Suprapubic skin (tissue), 4 donors: ENCODE results near the gene PCARE. TPM values are rescaled to one million over a fixed set of nuclear protein-coding genes. Genes with fewer than 3 reads are reported as not detected.
A peak's percentile ranks its signal among the peaks of the same experiment; 100 is the strongest.

Source experiments
- DNase-seq, 2 donors: peaks; one replicate each; pipeline ENCODE4 v3.0.0-alpha.2; 2019; ENCODE audit warnings: low spot score in 2 of 2
- H3K27ac ChIP-seq: fragments of 200-600 bp; sonication (generic); one replicate; pipeline ENCODE4 v1.5.1; 2019
- H3K27me3 ChIP-seq: fragments of 200-600 bp; sonication (generic); one replicate; pipeline ENCODE4 v1.5.1; 2019
- H3K36me3 ChIP-seq: fragments of 200-600 bp; sonication (generic); one replicate; pipeline ENCODE4 v1.5.1; 2019
- H3K4me1 ChIP-seq: fragments of 200-600 bp; sonication (generic); one replicate; pipeline ENCODE4 v1.5.1; 2019
- H3K4me3 ChIP-seq: fragments of 200-600 bp; sonication (generic); one replicate; pipeline ENCODE4 v1.5.1; 2019; ENCODE audit warnings: mild to moderate bottlenecking
- H3K9me3 ChIP-seq: fragments of 200-600 bp; sonication (generic); one replicate; pipeline ENCODE4 v1.5.1; 2019
- CTCF ChIP-seq, 2 donors: fragments of 200-600 bp in 1 of 2; fragments of 450-650 bp in 1 of 2; sonication (generic) in 1 of 2; IDR thresholded peaks; one replicate each; pipeline ENCODE4 v1.5.1; 2016 to 2019; ENCODE audit warnings: antibody characterized with exemption in 2 of 2, mild to moderate bottlenecking in 1 of 2, moderate library complexity in 1 of 2
- EP300 ChIP-seq: sonication (generic); formaldehyde crosslinking; IDR thresholded peaks from one replicate; pipeline ENCODE4 v1.6.1; 2017; ENCODE audit warnings: antibody characterized with exemption
- POLR2A ChIP-seq, 2 donors: fragments of 450-650 bp; IDR thresholded peaks; one replicate each; pipeline ENCODE4 v1.6.1; 2017; ENCODE audit warnings: antibody characterized with exemption in 2 of 2, mild to moderate bottlenecking in 2 of 2, moderate library complexity in 2 of 2
- POLR2AphosphoS5 ChIP-seq, 3 donors: sonication (generic); formaldehyde crosslinking; IDR thresholded peaks; one replicate each; pipeline ENCODE4 v1.6.1; 2017; ENCODE audit warnings: antibody characterized with exemption in 3 of 3
- WGBS: methylation state at CpG from one replicate; pipeline ENCODE4 v1.1.5; 2018; 5-methylcytosine and 5-hydroxymethylcytosine counted together
- total RNA-seq, 4 donors: library from RNA; depleted of rRNA; stranded (reverse); fragments of >200 nt; gene quantifications; one replicate each; pipeline ENCODE4 v1.1.0, GENCODE V29; 2016

The PCARE gene
- total RNA-seq, 4 donors from 2014 or later = 0.04 to 0.34 (median 0.14) TPM

DNA sequence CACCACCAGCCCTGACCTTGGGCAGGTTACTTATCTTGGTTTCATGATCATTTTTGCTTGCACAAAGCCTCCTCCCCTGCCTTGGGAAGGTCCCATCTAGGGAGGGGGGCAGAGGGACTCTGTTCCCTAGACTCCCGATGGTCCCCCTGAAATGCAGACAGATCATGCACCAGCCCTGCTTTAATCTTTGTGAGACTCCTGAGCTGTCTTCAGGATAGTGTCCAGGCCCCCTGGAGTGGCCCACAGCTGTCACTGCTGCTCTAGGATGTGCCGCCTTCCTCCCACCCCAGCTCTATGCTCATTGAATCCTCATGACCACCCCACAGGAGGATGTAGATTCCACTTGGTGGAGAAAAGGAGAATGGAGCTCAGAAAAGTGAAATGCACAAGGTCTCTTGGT is 28.0 kb downstream of the PCARE start:
- no peak overlapping the region for H3K4me3 ChIP-seq
- H3K27ac ChIP-seq = no peak overlapping the region
- peaks cover 11% of the 10 kb centered on the region for H3K4me1 ChIP-seq
- no peaks in the 10 kb centered on the region for H3K36me3 ChIP-seq
- WGBS = 100% methylated on average over 1 of the region's 2 CpGs
- no peaks in the 10 kb centered on the region for H3K9me3 ChIP-seq
- no peaks in the 10 kb centered on the region for H3K27me3 ChIP-seq
- TF ChIP-seq POLR2A (IDR thresholded peaks at IDR 0.05) (no peak), CTCF (IDR thresholded peaks at IDR 0.05) (no peak), EP300 (no peak), POLR2AphosphoS5 (IDR thresholded peaks at IDR 0.05) (no peak)
- no peak for DNase-seq

DNA sequence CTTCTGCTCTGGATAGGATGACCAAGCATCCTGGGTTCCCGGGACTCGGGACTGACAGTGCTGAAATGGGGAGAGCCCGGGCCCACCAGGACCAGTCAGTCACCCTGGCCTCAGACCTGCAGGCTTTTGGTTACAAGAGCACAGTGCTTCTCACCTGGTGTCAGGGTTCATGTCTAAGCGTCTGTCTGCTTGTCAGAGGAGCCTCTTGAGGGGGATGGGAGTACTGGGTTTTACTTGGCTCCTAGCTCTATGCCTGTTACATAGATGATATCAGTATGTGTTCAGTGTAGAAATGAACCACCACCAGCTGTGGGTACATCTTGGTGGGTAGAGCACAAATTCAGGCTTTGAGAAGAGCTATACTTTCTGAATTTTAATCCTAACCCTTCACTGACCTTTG is 29.9 kb downstream of the PCARE start:
- H3K27me3 ChIP-seq = no peaks in the 10 kb centered on the region
- TF ChIP-seq CTCF (IDR thresholded peaks at IDR 0.05) (no peak), POLR2AphosphoS5 (IDR thresholded peaks at IDR 0.05) (no peak), POLR2A (IDR thresholded peaks at IDR 0.05) (no peak), EP300 (no peak)
- H3K9me3 ChIP-seq = no peaks in the 10 kb centered on the region
- H3K36me3 ChIP-seq = no peaks in the 10 kb centered on the region
- H3K4me1 ChIP-seq = peaks cover 11% of the 10 kb centered on the region
- 100% methylated on average over 3 of the region's 4 CpGs for WGBS
- no peak overlapping the region for H3K4me3 ChIP-seq
- no peak for DNase-seq
- H3K27ac ChIP-seq = no peak overlapping the region

- no peak for DNase-seq
- no peak overlapping the region for H3K4me3 ChIP-seq
- H3K4me1 ChIP-seq = peaks cover 11% of the 10 kb centered on the region
- H3K9me3 ChIP-seq = no peaks in the 10 kb centered on the region
- no peak overlapping the region for H3K27ac ChIP-seq
- H3K36me3 ChIP-seq = no peaks in the 10 kb centered on the region
- TF ChIP-seq CTCF (IDR thresholded peaks at IDR 0.05) (no peak), POLR2A (IDR thresholded peaks at IDR 0.05) (peak in 1 of 2 donors; percentile 17), POLR2AphosphoS5 (IDR thresholded peaks at IDR 0.05) (no peak)
- 43% methylated on average over 9 of the region's 9 CpGs for WGBS
- H3K27me3 ChIP-seq = no peaks in the 10 kb centered on the region
These were observed 31.7 kb downstream of the PCARE start for GRCh38 chr2:29042561-29043075.

- 97% methylated on average over 9 of the region's 9 CpGs for WGBS
- TF ChIP-seq POLR2AphosphoS5 (IDR thresholded peaks at IDR 0.05) (no peak), EP300 (no peak), POLR2A (IDR thresholded peaks at IDR 0.05) (no peak), CTCF (IDR thresholded peaks at IDR 0.05) (no peak)
These were observed 33.1 kb downstream of the PCARE start for GRCh38 chr2:29041161-29041660.

GRCh38 chr2:29040552-29040951 is 33.8 kb downstream of the PCARE start:
- 82% methylated on average over 6 of the region's 6 CpGs for WGBS
- H3K9me3 ChIP-seq = no peaks in the 10 kb centered on the region
- no peak overlapping the region for H3K4me3 ChIP-seq
- H3K4me1 ChIP-seq = peaks cover 11% of the 10 kb centered on the region
- H3K36me3 ChIP-seq = no peaks in the 10 kb centered on the region
- TF ChIP-seq CTCF (IDR thresholded peaks at IDR 0.05) = no peak
- no peak for TF ChIP-seq POLR2A (IDR thresholded peaks at IDR 0.05)
- TF ChIP-seq EP300 = no peak
- TF ChIP-seq POLR2AphosphoS5 (IDR thresholded peaks at IDR 0.05) = no peak
- H3K27me3 ChIP-seq = no peaks in the 10 kb centered on the region
- no peak overlapping the region for H3K27ac ChIP-seq
- no peak for DNase-seq

More at GRCh38 chr2:29041161-29041660, 33.1 kb downstream of the PCARE start:
- peaks cover 11% of the 10 kb centered on the region for H3K4me1 ChIP-seq
- no peak for DNase-seq
- H3K4me3 ChIP-seq = no peak overlapping the region
- H3K36me3 ChIP-seq = no peaks in the 10 kb centered on the region
- no peaks in the 10 kb centered on the region for H3K9me3 ChIP-seq
- no peaks in the 10 kb centered on the region for H3K27me3 ChIP-seq
- H3K27ac ChIP-seq = no peak overlapping the region
